PC-3 (cell line): ENCODE data around the gene PDSS2. TPM values are rescaled to one million over a fixed set of nuclear protein-coding genes. Genes with fewer than 3 reads are reported as not detected.

ENCODE experiments used
- ATAC-seq: fragments of 200-7000 bp; cut with Tn5 transposase; 2 replicates; pipeline ENCODE4 v1.9.1; 2020; ENCODE audit warnings: mild to moderate bottlenecking, moderate library complexity
- BruUV-seq: library from RNA; stranded (reverse); fragments of 400-500 nt; replicated peaks from 2 replicates; lab custom pipeline; 2021; lab: Mats Ljungman, UMichigan
- CTCF ChIA-PET: fragments of 300-600 bp; sonication (Branson Sonifier 250); formaldehyde crosslinking; loops from one replicate; lab custom pipeline; 2022; ENCODE audit warnings: antibody characterized with exemption; lab: Charles Lee
- POLR2A ChIA-PET: fragments of 300-600 bp; sonication (Branson Sonifier 250); formaldehyde crosslinking; loops from one replicate; lab custom pipeline; 2022; ENCODE audit warnings: antibody characterized with exemption; ENCODE audit not compliant: unreplicated experiment; lab: Charles Lee
- DNase-seq: peaks from one replicate; pipeline ENCODE4 v3.0.0-alpha.2; 2015
- H2AFZ ChIP-seq: fragments of 300-600 bp; sonication (generic); 2 replicates; pipeline ENCODE4 v1.6.0; 2016; ENCODE audit warnings: antibody characterized with exemption, low read length
- H3F3A ChIP-seq: fragments of 300-600 bp; sonication (generic); one replicate; pipeline ENCODE4 v1.6.0; 2017; ENCODE audit warnings: antibody characterized with exemption, low read length, control low read depth, mild to moderate bottlenecking; ENCODE audit not compliant: unreplicated experiment
- H3K27ac ChIP-seq: fragments of 300-600 bp; sonication (generic); 2 replicates; pipeline ENCODE4 v1.5.1; 2016; ENCODE audit warnings: mild to moderate bottlenecking, low read length
- H3K27me3 ChIP-seq: fragments of 300-600 bp; sonication (generic); 2 replicates; pipeline ENCODE4 v1.6.1; 2016; ENCODE audit warnings: low read length, mixed read lengths
- H3K36me3 ChIP-seq: fragments of 300-600 bp; sonication (generic); 2 replicates; pipeline ENCODE4 v1.6.1; 2016; ENCODE audit warnings: low read depth, mixed run types, low read length, mixed read lengths
- H3K4me1 ChIP-seq: fragments of 300-600 bp; sonication (generic); 2 replicates; pipeline ENCODE4 v1.5.1; 2016; ENCODE audit warnings: low read length; ENCODE audit not compliant: insufficient read depth
- H3K4me2 ChIP-seq: fragments of 300-600 bp; sonication (generic); 2 replicates; pipeline ENCODE4 v1.6.0; 2016; ENCODE audit warnings: low read length
- H3K4me3 ChIP-seq: fragments of 300-600 bp; sonication (generic); 2 replicates; pipeline ENCODE4 v1.5.1; 2016; ENCODE audit warnings: mild to moderate bottlenecking, low read length, mixed read lengths
- H3K79me2 ChIP-seq: fragments of 300-600 bp; sonication (generic); 2 replicates; pipeline ENCODE4 v1.6.1; 2017; ENCODE audit warnings: low read length, mixed read lengths
- H3K9ac ChIP-seq: fragments of 300-600 bp; sonication (generic); 2 replicates; pipeline ENCODE4 v1.6.0; 2016; ENCODE audit warnings: mild to moderate bottlenecking, low read length
- H3K9me2 ChIP-seq: fragments of 300-600 bp; sonication (generic); replicated peaks from 2 replicates; pipeline ENCODE4 v1.6.1; 2016; ENCODE audit warnings: mixed run types, low read length, mixed read lengths
- H3K9me3 ChIP-seq: fragments of 300-600 bp; sonication (generic); 2 replicates; pipeline ENCODE4 v1.6.1; 2016; ENCODE audit warnings: low read length, mixed read lengths
- H4K20me1 ChIP-seq: fragments of 300-600 bp; sonication (generic); 2 replicates; pipeline ENCODE4 v1.6.1; 2016; ENCODE audit warnings: low read length, mixed read lengths
- CTCF ChIP-seq: fragments of 300-600 bp; sonication (generic); conservative IDR thresholded peaks from 2 replicates; pipeline ENCODE4 v1.5.1; 2017; ENCODE audit warnings: antibody characterized with exemption, low read depth, mild to moderate bottlenecking, low read length
- EZH2 ChIP-seq: fragments of 300-600 bp; sonication (generic); IDR thresholded peaks from one replicate; pipeline ENCODE4 v1.6.1; 2017; ENCODE audit warnings: antibody characterized with exemption, mild to moderate bottlenecking, low read length; ENCODE audit not compliant: unreplicated experiment
- EZH2phosphoT487 ChIP-seq: fragments of 300-600 bp; sonication (generic); IDR thresholded peaks from 2 replicates; pipeline ENCODE4 v1.6.1; 2018; ENCODE audit warnings: mild to moderate bottlenecking, antibody characterized with exemption, low read length, borderline replicate concordance
- intact Hi-C: fragments of 100-400 bp; cut with micrococcal nuclease; formaldehyde crosslinking; loops from 2 replicates; pipeline ENCODE4 v1.9.0; 2023
- total RNA-seq: library from RNA; depleted of rRNA; stranded (reverse); fragments of >200 nt; gene quantifications from 2 replicates; pipeline ENCODE4 v1.2.3, GENCODE V29; 2014

PDSS2 gene
- total RNA-seq, 1 experiment from 2014 or later = 6.6 TPM

GRCh38 chr6:107318100-107318736 is 141.1 kb downstream of the PDSS2 start:
- Histone ChIP-seq H2AFZ (no peak overlapping the region), H4K20me1 (no peaks in the 10 kb centered on the region), H3F3A (no peaks in the 10 kb centered on the region), H3K9me3 (no peaks in the 10 kb centered on the region), H3K4me1 (no peaks in the 10 kb centered on the region), H3K9ac (no peak overlapping the region), H3K9me2 (no peaks in the 10 kb centered on the region), H3K79me2 (no peaks in the 10 kb centered on the region), H3K4me3 (no peak overlapping the region), H3K4me2 (no peak overlapping the region), H3K27me3 (no peaks in the 10 kb centered on the region), H3K27ac (no peak overlapping the region), H3K36me3 (no peaks in the 10 kb centered on the region)
- ChIA-PET CTCF (interaction anchor here (0.5 to 1.3 kb wide), 7 partner anchors 35 to 1242 kb away, joined by 3 to 6 read pairs (median 3); partner anchors contain the start of gene PDSS2), POLR2A (interaction anchor here (0.7 kb wide), 1 partner anchor 258 kb away, joined by 10 read pairs; no protein-coding TSS in a partner anchor)
- intact Hi-C loops = loop anchor here (2.0 to 5.0 kb wide), 2 partner anchors 141 to 359 kb away; partner anchors contain the start of gene PDSS2
- ATAC-seq = peak; percentile 78
- no TSS peak for BruUV-seq
- no peak for TF ChIP-seq EZH2
- peak; percentile 67 for TF ChIP-seq CTCF
- DNase-seq = peak; percentile 53

DNA sequence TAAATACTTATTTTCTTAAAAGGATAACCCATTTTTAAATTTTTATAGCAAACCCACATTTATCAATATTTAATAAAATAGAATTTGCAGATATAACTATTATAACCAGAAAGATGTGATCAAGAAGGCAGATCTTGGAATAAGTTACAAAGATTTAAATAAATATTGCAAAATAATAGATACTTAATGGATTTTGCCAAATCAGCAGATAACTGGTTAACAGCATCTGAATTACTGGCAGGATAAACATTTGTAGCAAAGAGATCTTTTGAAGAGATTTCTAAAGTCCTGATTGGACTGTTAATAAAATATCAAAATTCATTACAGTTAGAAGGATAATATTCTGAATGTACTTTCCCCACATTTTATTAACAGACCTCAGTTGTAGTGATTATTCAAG is 144.2 kb downstream of the PDSS2 start:
- CTCF ChIA-PET = no interaction called here
- no peaks in the 10 kb centered on the region for H3K79me2 ChIP-seq
- H3K4me2 ChIP-seq = no peak overlapping the region
- no peaks in the 10 kb centered on the region for H3K27me3 ChIP-seq
- no peak for DNase-seq
- no peaks in the 10 kb centered on the region for H3K36me3 ChIP-seq
- no peak overlapping the region for H3K4me3 ChIP-seq
- TF ChIP-seq CTCF = no peak
- TF ChIP-seq EZH2 = no peak
- TF ChIP-seq EZH2phosphoT487 = no peak
- H3F3A ChIP-seq = no peaks in the 10 kb centered on the region
- no peak overlapping the region for H2AFZ ChIP-seq
- H3K9me3 ChIP-seq = no peaks in the 10 kb centered on the region
- H3K9ac ChIP-seq = no peak overlapping the region
- POLR2A ChIA-PET = no interaction called here
- H4K20me1 ChIP-seq = no peaks in the 10 kb centered on the region
- BruUV-seq = no TSS peak
- intact Hi-C loops = loop anchor here (5.0 kb wide), 1 partner anchor 362 kb away; no protein-coding TSS in a partner anchor
- ATAC-seq = no peak
- no peaks in the 10 kb centered on the region for H3K4me1 ChIP-seq
- no peaks in the 10 kb centered on the region for H3K9me2 ChIP-seq
- no peak overlapping the region for H3K27ac ChIP-seq

DNA sequence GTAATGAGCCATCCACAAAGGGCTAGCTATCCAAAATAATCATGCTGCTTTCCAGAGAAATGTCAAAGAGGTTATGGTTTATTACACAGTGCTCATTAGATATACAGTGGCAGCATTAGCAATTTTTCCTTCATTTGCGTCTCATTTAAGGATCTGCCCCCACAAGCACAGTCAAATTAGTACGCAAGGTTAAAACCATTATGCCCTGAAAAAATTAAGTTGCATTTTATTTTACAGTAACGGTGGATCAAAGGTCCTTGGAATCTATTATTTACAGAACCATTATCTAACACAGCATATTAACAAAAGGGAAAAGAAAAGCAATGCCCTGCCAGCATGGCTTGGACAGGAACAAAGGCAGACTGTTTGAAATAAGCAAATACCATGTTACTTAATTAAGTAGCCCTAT is 144.8 kb downstream of the PDSS2 start:
- Histone ChIP-seq H3K79me2 (no peaks in the 10 kb centered on the region), H3K9ac (no peak overlapping the region), H2AFZ (no peak overlapping the region), H3K4me2 (no peak overlapping the region), H3K9me2 (no peaks in the 10 kb centered on the region), H3K9me3 (no peaks in the 10 kb centered on the region), H3K4me1 (no peaks in the 10 kb centered on the region), H3K36me3 (no peaks in the 10 kb centered on the region), H3K27me3 (no peaks in the 10 kb centered on the region), H3K27ac (no peak overlapping the region), H4K20me1 (no peaks in the 10 kb centered on the region), H3K4me3 (no peak overlapping the region), H3F3A (no peaks in the 10 kb centered on the region)
- intact Hi-C loops = no loop called here
- no peak for TF ChIP-seq EZH2
- no peak for TF ChIP-seq EZH2phosphoT487
- TF ChIP-seq CTCF = no peak
- no TSS peak for BruUV-seq
- CTCF ChIA-PET = no interaction called here
- no peak for ATAC-seq
- POLR2A ChIA-PET = no interaction called here
- DNase-seq = no peak
